Osteocyte (in vitro differentiated cells): Measurements from ENCODE around the gene MARCKSL1. TPM values are rescaled to one million over a fixed set of nuclear protein-coding genes. Genes with fewer than 3 reads are reported as not detected.

ENCODE experiments used
- DNase-seq: peaks from one replicate; pipeline ENCODE4 v3.0.0; 2021; ENCODE audit warnings: mixed read lengths; ENCODE audit not compliant: unreplicated experiment; ENCODE audit errors: extremely low spot score
- H3K27ac Mint-ChIP-seq: one replicate; pipeline ENCODE4 v1.8.0; 2021; ENCODE audit warnings: mild to moderate bottlenecking, mixed read lengths; ENCODE audit not compliant: unreplicated experiment
- H3K27me3 Mint-ChIP-seq: one replicate; pipeline ENCODE4 v1.8.0; 2021; ENCODE audit warnings: mixed read lengths; ENCODE audit not compliant: unreplicated experiment
- H3K36me3 Mint-ChIP-seq: one replicate; pipeline ENCODE4 v1.8.0; 2021; ENCODE audit warnings: mixed read lengths; ENCODE audit not compliant: unreplicated experiment
- H3K4me1 Mint-ChIP-seq: one replicate; pipeline ENCODE4 v1.8.0; 2021; ENCODE audit warnings: mixed read lengths; ENCODE audit not compliant: unreplicated experiment
- H3K4me3 Mint-ChIP-seq: one replicate; pipeline ENCODE4 v1.8.0; 2021; ENCODE audit warnings: mild to moderate bottlenecking, moderate library complexity, mixed read lengths; ENCODE audit not compliant: unreplicated experiment
- H3K9me3 Mint-ChIP-seq: one replicate; pipeline ENCODE4 v1.8.0; 2021; ENCODE audit warnings: mixed read lengths; ENCODE audit not compliant: unreplicated experiment
- total RNA-seq: library from RNA; stranded (reverse); gene quantifications from 2 replicates; pipeline ENCODE4 v1.2.1, GENCODE V29; 2021
- TF ChIP-seq, protein P1 (sequence below): fragments of 200-600 bp; sonication (generic); IDR thresholded peaks from 2 replicates; pipeline ENCODE4 v1.5.0; 2021; ENCODE audit warnings: antibody characterized with exemption, mild to moderate bottlenecking, moderate library complexity

MARCKSL1 gene
- total RNA-seq, 1 donor from 2014 or later, result 169 TPM

DNA sequence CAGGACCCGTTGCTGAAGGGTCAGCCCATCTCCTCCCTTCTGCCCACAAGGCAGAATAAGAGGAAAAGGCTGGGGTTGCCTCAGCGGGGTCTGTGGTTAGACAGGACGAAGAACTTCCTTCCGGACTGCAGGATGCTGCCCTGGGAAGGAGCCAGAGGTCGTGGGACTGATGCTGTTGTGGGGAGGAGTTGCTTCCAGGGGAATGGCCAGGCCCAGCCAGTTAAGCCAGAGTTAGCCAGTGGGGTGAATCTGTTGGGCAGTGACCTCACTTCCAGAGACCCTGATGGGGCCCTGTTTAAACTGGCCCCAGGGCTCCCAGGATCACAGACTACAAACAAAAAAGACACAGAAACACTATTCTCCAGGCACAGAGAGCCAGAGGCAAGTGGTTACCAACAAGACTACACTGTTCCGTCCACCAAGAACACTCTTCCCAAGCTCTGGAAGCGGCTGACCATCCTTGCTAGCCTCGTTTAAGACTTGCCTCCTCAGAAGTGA lies 13.2 kb upstream of the MARCKSL1 start:
- TF ChIP-seq, protein P1, sequence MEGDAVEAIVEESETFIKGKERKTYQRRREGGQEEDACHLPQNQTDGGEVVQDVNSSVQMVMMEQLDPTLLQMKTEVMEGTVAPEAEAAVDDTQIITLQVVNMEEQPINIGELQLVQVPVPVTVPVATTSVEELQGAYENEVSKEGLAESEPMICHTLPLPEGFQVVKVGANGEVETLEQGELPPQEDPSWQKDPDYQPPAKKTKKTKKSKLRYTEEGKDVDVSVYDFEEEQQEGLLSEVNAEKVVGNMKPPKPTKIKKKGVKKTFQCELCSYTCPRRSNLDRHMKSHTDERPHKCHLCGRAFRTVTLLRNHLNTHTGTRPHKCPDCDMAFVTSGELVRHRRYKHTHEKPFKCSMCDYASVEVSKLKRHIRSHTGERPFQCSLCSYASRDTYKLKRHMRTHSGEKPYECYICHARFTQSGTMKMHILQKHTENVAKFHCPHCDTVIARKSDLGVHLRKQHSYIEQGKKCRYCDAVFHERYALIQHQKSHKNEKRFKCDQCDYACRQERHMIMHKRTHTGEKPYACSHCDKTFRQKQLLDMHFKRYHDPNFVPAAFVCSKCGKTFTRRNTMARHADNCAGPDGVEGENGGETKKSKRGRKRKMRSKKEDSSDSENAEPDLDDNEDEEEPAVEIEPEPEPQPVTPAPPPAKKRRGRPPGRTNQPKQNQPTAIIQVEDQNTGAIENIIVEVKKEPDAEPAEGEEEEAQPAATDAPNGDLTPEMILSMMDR, result no peak
- H3K9me3 Mint-ChIP-seq, result no peaks in the 10 kb centered on the region
- peak overlapping the region; percentile 82 for H3K27ac Mint-ChIP-seq
- peaks cover 42% of the 10 kb centered on the region for H3K4me1 Mint-ChIP-seq
- H3K36me3 Mint-ChIP-seq, result peaks cover 9% of the 10 kb centered on the region
- DNase-seq, result no peak
- no peaks in the 10 kb centered on the region for H3K27me3 Mint-ChIP-seq
- H3K4me3 Mint-ChIP-seq, result peak overlapping the region; percentile 7

DNA sequence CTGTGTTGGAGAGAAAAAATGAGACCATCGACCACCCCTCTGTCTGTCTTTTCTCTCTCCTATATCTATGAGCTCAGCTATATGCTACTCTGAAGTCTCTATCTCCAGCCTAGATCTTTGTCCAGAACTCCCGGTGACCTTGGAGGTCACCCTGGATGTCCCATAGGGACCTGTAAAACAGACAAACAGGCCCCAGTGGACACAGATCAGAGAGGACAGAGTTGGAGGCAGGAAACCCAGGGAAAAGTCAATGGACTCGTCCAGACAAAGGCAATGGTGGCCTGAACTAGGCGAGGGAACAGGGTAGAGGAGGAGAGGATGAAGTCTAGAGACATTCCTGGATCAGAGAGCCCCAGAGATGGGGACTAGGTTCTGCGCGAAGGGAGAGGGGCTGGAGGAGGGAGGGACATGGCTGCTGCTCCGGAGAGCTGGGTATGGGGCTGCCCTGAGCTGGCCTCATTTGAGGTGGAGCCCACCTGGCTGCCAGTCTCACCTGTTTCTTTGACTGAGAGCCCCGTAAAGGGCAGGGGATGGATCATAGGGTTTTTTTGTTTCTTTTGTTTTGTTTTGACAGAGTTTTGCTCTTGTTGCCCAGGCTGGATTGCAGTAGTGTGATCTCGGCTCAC lies 10.6 kb upstream of the MARCKSL1 start:
- Mint-ChIP-seq H3K36me3 (no peaks in the 10 kb centered on the region), H3K27ac (no peak overlapping the region), H3K4me3 (no peak overlapping the region), H3K4me1 (peaks cover 25% of the 10 kb centered on the region), H3K9me3 (no peaks in the 10 kb centered on the region), H3K27me3 (no peaks in the 10 kb centered on the region)
- TF ChIP-seq, protein P1, result no peak
- no peak for DNase-seq

DNA sequence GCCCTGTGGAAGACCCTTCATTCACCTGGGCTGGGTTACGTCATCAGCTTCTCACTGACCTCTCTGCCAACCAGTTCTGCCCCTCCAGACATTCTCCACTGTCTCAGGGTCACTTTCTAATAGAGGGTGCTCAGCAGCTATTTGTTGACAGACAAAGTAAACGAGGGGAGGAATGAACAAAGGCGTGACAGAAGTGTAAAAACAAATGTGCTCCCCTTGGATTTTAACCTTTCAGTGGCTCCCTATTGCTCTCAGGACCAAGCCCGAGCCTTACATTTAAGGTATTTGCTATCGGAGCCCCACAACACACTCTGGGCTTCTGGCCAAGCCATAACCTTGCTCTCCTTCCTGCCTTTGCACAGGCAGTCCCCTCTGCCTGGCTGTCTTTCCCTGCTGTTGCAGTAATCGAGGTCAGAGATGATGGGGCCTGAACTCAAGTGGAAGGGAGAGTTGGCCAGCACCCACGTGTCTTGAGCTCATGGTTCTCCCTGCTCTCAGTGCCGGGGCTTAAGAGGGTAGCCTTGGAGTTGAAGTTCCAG lies 9.3 kb upstream of the MARCKSL1 start:
- Mint-ChIP-seq H3K4me1 (peaks cover 17% of the 10 kb centered on the region), H3K9me3 (no peaks in the 10 kb centered on the region), H3K36me3 (no peaks in the 10 kb centered on the region), H3K27ac (no peak overlapping the region), H3K4me3 (no peak overlapping the region), H3K27me3 (no peaks in the 10 kb centered on the region)
- TF ChIP-seq, protein P1, result no peak
- DNase-seq, result no peak

DNA sequence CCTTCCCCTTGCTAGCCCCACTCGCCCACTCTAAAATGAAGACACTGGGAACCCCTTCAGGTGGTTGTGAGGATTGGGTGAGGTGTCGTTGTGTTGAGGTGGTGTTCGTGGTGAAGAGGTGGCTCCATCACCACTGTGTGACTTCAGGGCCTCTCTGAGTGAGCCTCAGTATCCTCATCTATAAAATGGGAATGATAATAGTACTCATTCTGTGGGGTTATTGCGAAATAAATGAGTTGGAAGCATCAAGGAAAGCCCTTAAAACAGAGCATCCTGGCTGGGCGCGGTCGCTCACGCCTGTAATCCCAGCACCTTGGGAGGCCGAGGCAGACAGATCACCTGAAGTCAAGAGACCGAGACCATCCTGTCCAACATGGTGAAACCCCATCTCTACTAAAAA lies 6.7 kb upstream of the MARCKSL1 start:
- Mint-ChIP-seq H3K27me3 (no peaks in the 10 kb centered on the region), H3K36me3 (no peaks in the 10 kb centered on the region), H3K9me3 (no peaks in the 10 kb centered on the region), H3K4me1 (peaks cover 2% of the 10 kb centered on the region), H3K4me3 (no peak overlapping the region), H3K27ac (no peak overlapping the region)
- no peak for DNase-seq
- TF ChIP-seq, protein P1, result no peak

DNA sequence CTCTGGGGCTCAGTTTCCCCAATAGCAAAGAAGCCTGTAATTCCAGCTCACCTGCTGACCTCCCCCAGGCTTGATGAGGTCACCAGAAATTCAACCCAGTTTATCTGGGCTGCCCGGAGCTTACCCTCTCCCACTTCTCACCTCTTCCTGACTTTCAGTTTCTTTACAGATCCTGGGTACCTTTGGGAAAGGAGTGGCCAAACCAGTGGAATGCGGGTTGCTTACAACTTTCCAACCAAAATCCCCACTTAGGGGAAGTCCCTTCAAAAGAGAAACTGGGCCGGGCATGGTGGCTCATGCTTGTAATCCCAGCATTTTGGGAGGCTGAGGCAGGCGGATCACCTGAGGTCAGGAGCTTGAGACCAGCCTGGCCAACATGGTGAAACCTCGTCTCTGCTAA lies 5.9 kb upstream of the MARCKSL1 start:
- Mint-ChIP-seq H3K27me3 (no peaks in the 10 kb centered on the region), H3K36me3 (no peaks in the 10 kb centered on the region)

More for the DNA sequence above, 5.9 kb upstream of the MARCKSL1 start:
- DNase-seq, result no peak
- Mint-ChIP-seq H3K4me3 (no peak overlapping the region), H3K4me1 (peaks cover 10% of the 10 kb centered on the region), H3K27ac (no peak overlapping the region), H3K9me3 (no peaks in the 10 kb centered on the region)
- TF ChIP-seq, protein P1, result no peak
